HCT116 (cell line): Measurements from ENCODE around the gene ZDHHC14.

ENCODE experiments used
- CTCF ChIP-seq, 3 experiments: fragments of 200-600 bp in 1 of 3; sonication (generic) in 1 of 3; IDR thresholded peaks in 2 of 3; conservative IDR thresholded peaks in 1 of 3; 2 replicates each; pipeline ENCODE4 v1.5.1; 2012 to 2017; ENCODE audit warnings: low read depth in 2 of 3, low read length in 2 of 3, antibody characterized with exemption in 1 of 3, borderline replicate concordance in 1 of 3, control low read depth in 1 of 3, mild to moderate bottlenecking in 1 of 3, mixed read lengths in 1 of 3, mixed run types in 1 of 3, moderate library complexity in 1 of 3; ENCODE audit not compliant: insufficient read depth in 1 of 3
- EGR1 ChIP-seq: IDR thresholded peaks from 2 replicates; pipeline ENCODE4 v1.6.1; 2012; ENCODE audit warnings: low read depth
- EZH2 ChIP-seq: fragments of 200-600 bp; sonication (generic); IDR thresholded peaks from 2 replicates; pipeline ENCODE4 v1.6.1; 2017; ENCODE audit warnings: antibody characterized with exemption, mixed run types
- POLR2A ChIP-seq: IDR thresholded peaks from 2 replicates; pipeline ENCODE4 v1.7.0; 2011; ENCODE audit warnings: borderline replicate concordance; ENCODE audit not compliant: insufficient read depth, insufficient read length; ENCODE audit errors: extremely low read depth
- POLR2AphosphoS5 ChIP-seq: IDR thresholded peaks from 2 replicates; pipeline ENCODE4 v1.6.1; 2011; ENCODE audit warnings: mild to moderate bottlenecking, low read depth, low read length, moderate library complexity
- RAD21 ChIP-seq: IDR thresholded peaks from 2 replicates; pipeline ENCODE4 v1.6.1; 2012; ENCODE audit warnings: low read depth, mild to moderate bottlenecking
- SP1 ChIP-seq: IDR thresholded peaks from 2 replicates; pipeline ENCODE4 v1.6.1; 2012; ENCODE audit warnings: low read depth
- ZBTB33 ChIP-seq: IDR thresholded peaks from 2 replicates; pipeline ENCODE4 v1.6.1; 2011; ENCODE audit warnings: mild to moderate bottlenecking, low read length, moderate library complexity; ENCODE audit not compliant: insufficient replicate concordance; ENCODE audit errors: extremely low read depth
- ZFX ChIP-seq: fragments of 450-650 bp; IDR thresholded peaks from 2 replicates; pipeline ENCODE4 v1.6.1; 2017
- TF ChIP-seq, protein P1 (sequence below): IDR thresholded peaks from 2 replicates; pipeline ENCODE4 v1.6.1; 2012; ENCODE audit warnings: low read depth

DNA sequence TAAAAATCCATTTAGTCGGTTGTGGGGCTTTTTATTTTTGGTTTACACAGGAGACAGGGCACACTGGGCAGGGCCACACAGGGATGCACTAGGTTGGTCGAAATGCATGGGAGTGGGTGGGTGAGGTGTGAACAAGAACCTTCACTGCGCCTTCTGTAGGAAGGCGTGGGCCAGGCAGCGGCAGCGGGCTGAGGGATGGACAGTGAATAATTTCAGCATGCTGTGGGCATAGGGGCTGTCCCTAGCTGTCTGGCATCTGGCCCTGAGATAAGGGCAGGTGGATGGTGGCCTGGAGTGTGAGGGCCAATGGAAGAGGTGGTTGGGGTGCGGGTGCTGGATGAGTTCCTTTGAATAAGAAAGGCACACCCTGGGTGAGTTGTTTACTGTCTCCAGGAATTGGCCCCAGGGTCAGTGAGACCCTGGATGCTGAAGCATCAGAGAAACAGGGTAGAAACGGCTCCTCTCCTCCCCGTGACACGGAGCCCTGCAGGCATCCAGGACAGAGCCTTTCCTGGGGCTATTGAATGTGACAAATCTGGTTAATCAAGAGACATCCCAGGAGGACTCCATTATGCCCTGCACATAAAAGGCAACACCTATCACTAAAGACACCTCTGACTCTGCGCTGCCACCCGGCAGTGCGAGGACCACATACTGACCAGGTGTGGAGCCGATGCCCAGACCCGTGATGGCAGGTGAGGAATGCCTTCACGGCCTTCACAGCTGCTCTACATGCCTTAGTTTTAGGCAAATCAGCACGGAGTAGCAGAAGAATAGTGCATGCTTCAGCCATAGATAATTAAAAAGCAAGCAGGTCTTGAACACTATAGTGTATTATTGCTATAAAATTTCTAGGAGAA lies 319.0 kb downstream of the ZDHHC14 start:
- TF ChIP-seq SP1 (no peak), ZBTB33 (no peak), RAD21 (no peak), CTCF (IDR thresholded peaks at IDR 0.05 in 2 of 3, conservative IDR thresholded peaks at IDR 0.05 in 1 of 3; ENCODE audit: borderline replicate concordance in 1 of 3, insufficient read depth in 1 of 3, low read depth in 2 of 3, low read length in 2 of 3) (no peak), POLR2A (no peak), POLR2AphosphoS5 (no peak), EZH2 (no peak), ZFX (no peak), EGR1 (no peak)
- TF ChIP-seq, protein P1, sequence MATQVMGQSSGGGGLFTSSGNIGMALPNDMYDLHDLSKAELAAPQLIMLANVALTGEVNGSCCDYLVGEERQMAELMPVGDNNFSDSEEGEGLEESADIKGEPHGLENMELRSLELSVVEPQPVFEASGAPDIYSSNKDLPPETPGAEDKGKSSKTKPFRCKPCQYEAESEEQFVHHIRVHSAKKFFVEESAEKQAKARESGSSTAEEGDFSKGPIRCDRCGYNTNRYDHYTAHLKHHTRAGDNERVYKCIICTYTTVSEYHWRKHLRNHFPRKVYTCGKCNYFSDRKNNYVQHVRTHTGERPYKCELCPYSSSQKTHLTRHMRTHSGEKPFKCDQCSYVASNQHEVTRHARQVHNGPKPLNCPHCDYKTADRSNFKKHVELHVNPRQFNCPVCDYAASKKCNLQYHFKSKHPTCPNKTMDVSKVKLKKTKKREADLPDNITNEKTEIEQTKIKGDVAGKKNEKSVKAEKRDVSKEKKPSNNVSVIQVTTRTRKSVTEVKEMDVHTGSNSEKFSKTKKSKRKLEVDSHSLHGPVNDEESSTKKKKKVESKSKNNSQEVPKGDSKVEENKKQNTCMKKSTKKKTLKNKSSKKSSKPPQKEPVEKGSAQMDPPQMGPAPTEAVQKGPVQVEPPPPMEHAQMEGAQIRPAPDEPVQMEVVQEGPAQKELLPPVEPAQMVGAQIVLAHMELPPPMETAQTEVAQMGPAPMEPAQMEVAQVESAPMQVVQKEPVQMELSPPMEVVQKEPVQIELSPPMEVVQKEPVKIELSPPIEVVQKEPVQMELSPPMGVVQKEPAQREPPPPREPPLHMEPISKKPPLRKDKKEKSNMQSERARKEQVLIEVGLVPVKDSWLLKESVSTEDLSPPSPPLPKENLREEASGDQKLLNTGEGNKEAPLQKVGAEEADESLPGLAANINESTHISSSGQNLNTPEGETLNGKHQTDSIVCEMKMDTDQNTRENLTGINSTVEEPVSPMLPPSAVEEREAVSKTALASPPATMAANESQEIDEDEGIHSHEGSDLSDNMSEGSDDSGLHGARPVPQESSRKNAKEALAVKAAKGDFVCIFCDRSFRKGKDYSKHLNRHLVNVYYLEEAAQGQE, result no peak
